ENCODE results near the gene SLC22A23. TPM values are rescaled to one million over a fixed set of nuclear protein-coding genes. Genes with fewer than 3 reads are reported as not detected.

SLC22A23 gene
- total and polyA plus RNA-seq, 2 donors = 7.0 to 16.4 TPM

DNA sequence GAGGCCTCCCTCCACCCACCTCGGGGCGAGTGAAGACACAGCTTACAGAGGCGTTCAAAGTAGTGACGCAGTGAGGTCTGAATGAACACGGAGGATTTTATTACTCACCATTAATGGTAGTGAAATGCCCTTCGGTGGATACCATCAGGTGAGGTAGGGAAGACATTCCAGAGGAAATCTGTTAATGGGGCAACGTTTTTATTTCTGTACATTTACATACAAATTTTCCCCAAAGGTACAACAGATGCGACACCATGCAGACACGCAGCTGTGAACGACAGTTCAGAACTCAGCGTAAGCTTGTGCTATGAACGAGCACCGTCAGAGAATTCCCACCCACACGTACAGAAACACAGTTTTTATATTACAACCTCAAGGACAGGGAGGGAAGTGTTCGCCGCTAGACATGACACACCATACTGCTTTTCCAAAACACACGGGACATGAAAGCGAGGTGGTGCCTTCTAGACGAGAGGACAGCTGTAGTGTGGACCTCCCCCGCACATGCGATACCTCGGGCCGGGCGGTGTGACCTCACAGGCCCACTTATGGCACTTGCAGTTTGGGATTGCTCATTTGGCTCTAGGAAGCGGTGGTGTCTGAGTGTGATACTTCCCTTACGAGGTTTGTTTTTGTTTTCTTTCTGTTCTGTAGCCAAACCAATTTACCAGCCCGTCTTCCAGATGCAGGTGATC lies 187.4 kb downstream of the SLC22A23 start:
- DNase-seq (ENCODE audit: low read depth in 6 of 9, low spot score in 9 of 9) = no peak
- 92% methylated on average over 27 of the region's 27 CpGs for WGBS
- peaks cover 28 to 69% of the 10 kb centered on the region in 2 donors for H3K36me3 ChIP-seq (ENCODE audit: control insufficient read depth in 2 of 2, insufficient read depth in 2 of 2, low read length in 1 of 2)

DNA sequence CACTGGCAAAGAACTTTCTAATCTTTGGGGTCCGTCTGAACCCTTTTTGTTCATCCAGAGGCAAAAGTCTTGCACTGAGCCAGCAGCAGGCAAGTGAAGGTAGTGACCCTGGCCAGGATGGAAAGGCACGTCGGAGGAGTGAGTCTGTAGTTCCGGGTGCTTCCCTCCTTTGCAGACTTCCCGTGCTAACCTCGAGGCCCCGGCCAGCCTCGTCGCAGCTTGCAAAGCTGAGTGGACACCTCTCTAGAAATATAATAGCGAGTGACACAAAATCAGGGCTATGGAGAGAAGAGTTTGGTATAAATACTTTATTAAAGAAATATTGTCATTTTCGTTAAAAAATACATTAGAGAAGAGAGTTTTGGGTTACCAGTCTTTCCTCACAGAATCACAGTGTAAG lies 188.2 kb downstream of the SLC22A23 start:
- 96% methylated on average over 11 of the region's 11 CpGs for WGBS
- Histone ChIP-seq H3K9me3 (ENCODE audit: control insufficient read depth in 2 of 2, insufficient read depth in 1 of 2, low read length in 1 of 2) (no peaks in the 10 kb centered on the region), H3K27ac (ENCODE audit: low read depth in 1 of 2, low read length in 1 of 2) (no peak overlapping the region), H3K4me1 (ENCODE audit: control insufficient read depth in 2 of 2, insufficient read depth in 2 of 2, low read length in 2 of 2) (peaks cover 10 to 13% of the 10 kb centered on the region in 2 donors), H3K4me3 (ENCODE audit: low read length in 2 of 2) (no peak overlapping the region), H3K36me3 (ENCODE audit: control insufficient read depth in 2 of 2, insufficient read depth in 2 of 2, low read length in 1 of 2) (peaks cover 36 to 73% of the 10 kb centered on the region in 2 donors), H3K27me3 (ENCODE audit: control insufficient read depth in 2 of 2, insufficient read depth in 1 of 2, low read length in 1 of 2) (no peaks in the 10 kb centered on the region)
- no peak for DNase-seq (ENCODE audit: low read depth in 6 of 9, low spot score in 9 of 9)

More for the DNA sequence above, 187.4 kb downstream of the SLC22A23 start:
- Histone ChIP-seq H3K27ac (ENCODE audit: low read depth in 1 of 2, low read length in 1 of 2) (no peak overlapping the region), H3K9me3 (ENCODE audit: control insufficient read depth in 2 of 2, insufficient read depth in 1 of 2, low read length in 1 of 2) (no peaks in the 10 kb centered on the region), H3K27me3 (ENCODE audit: control insufficient read depth in 2 of 2, insufficient read depth in 1 of 2, low read length in 1 of 2) (no peaks in the 10 kb centered on the region), H3K4me3 (ENCODE audit: low read length in 2 of 2) (no peak overlapping the region), H3K4me1 (ENCODE audit: control insufficient read depth in 2 of 2, insufficient read depth in 2 of 2, low read length in 2 of 2) (peaks cover 3 to 6% of the 10 kb centered on the region in 2 donors)

DNA sequence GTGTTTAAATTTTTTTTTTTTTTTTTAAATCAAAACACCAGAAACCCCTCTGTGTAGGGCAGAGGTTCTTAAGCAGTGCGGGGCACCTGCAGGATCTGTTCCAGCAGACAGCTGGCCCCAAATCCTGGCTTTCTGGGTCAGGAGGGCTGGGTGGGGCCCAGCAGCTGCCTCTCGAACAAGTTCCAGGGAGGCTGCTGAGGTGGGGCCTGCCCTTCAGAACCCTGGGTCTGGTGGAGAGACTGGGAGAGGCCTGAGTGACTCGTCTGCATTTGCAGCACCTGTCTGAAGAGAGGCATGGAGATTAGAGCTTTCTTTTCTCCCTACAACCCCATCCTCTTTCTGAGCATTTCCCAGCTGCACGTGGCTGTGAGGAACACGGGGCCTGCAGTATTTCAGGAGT lies 189.7 kb downstream of the SLC22A23 start:
- 74% methylated on average over 5 of the region's 5 CpGs for WGBS
- no peak for DNase-seq (ENCODE audit: low read depth in 6 of 9, low spot score in 9 of 9)
- no peak overlapping the region for H3K4me3 ChIP-seq (ENCODE audit: low read length in 2 of 2)
- peaks cover 32 to 69% of the 10 kb centered on the region in 2 donors for H3K36me3 ChIP-seq (ENCODE audit: control insufficient read depth in 2 of 2, insufficient read depth in 2 of 2, low read length in 1 of 2)
- peaks cover 24 to 28% of the 10 kb centered on the region in 2 donors for H3K4me1 ChIP-seq (ENCODE audit: control insufficient read depth in 2 of 2, insufficient read depth in 2 of 2, low read length in 2 of 2)
- no peaks in the 10 kb centered on the region for H3K27me3 ChIP-seq (ENCODE audit: control insufficient read depth in 2 of 2, insufficient read depth in 1 of 2, low read length in 1 of 2)
- H3K27ac ChIP-seq (ENCODE audit: low read depth in 1 of 2, low read length in 1 of 2) = no peak overlapping the region
- H3K9me3 ChIP-seq (ENCODE audit: control insufficient read depth in 2 of 2, insufficient read depth in 1 of 2, low read length in 1 of 2) = no peaks in the 10 kb centered on the region

DNA sequence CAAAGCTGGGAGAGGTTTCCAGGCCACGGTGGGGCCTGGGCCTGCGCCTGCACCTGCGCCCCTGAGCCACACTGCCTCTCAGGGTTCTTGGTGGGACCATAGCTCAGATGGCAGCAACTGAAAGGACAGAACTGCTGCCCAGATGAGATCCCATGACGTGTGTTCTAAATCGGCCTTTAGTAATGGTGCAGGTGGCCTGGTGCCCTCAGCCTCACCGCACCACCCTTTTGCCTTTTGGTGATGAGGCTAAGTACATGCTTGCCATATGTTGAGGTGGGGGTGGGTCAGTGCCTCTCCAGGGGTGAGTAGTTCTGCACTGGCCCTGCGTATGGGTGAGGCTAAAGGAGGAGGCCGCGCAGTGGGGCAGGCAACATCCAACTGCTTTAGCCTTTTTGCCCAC lies 190.7 kb downstream of the SLC22A23 start:
- H3K27me3 ChIP-seq (ENCODE audit: control insufficient read depth in 2 of 2, insufficient read depth in 1 of 2, low read length in 1 of 2) = no peaks in the 10 kb centered on the region
- peaks cover 31 to 38% of the 10 kb centered on the region in 2 donors for H3K4me1 ChIP-seq (ENCODE audit: control insufficient read depth in 2 of 2, insufficient read depth in 2 of 2, low read length in 2 of 2)
- peaks cover 22 to 63% of the 10 kb centered on the region in 2 donors for H3K36me3 ChIP-seq (ENCODE audit: control insufficient read depth in 2 of 2, insufficient read depth in 2 of 2, low read length in 1 of 2)
- no peak overlapping the region for H3K4me3 ChIP-seq (ENCODE audit: low read length in 2 of 2)
- no peak overlapping the region for H3K27ac ChIP-seq (ENCODE audit: low read depth in 1 of 2, low read length in 1 of 2)
- H3K9me3 ChIP-seq (ENCODE audit: control insufficient read depth in 2 of 2, insufficient read depth in 1 of 2, low read length in 1 of 2) = no peaks in the 10 kb centered on the region
- 65% methylated on average over 9 of the region's 9 CpGs for WGBS
- no peak for DNase-seq (ENCODE audit: low read depth in 6 of 9, low spot score in 9 of 9)

DNA sequence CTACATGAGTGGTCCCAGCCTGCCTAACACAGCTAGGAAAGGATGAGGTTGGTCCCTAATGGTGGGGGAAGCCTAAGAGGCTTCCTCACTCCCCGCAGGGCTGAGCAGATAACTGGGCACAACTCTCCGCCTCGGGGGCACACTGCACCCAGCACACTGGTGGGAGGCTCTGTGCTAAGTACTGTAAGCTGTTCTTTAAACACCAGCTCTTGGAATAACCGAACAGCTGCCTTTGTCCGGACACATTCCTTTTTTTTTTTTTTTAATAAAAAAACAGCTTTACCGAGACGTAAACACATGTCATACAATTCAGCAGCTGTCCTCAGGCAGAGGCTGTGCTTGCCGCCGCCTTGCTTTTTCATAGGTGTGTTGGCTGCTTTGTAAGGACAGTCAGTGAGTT lies 191.2 kb downstream of the SLC22A23 start:
- Histone ChIP-seq H3K4me1 (ENCODE audit: control insufficient read depth in 2 of 2, insufficient read depth in 2 of 2, low read length in 2 of 2) (peaks cover 33 to 43% of the 10 kb centered on the region in 2 donors), H3K4me3 (ENCODE audit: low read length in 2 of 2) (no peak overlapping the region), H3K36me3 (ENCODE audit: control insufficient read depth in 2 of 2, insufficient read depth in 2 of 2, low read length in 1 of 2) (peaks cover 19 to 59% of the 10 kb centered on the region in 2 donors), H3K9me3 (ENCODE audit: control insufficient read depth in 2 of 2, insufficient read depth in 1 of 2, low read length in 1 of 2) (no peaks in the 10 kb centered on the region), H3K27ac (ENCODE audit: low read depth in 1 of 2, low read length in 1 of 2) (no peak overlapping the region), H3K27me3 (ENCODE audit: control insufficient read depth in 2 of 2, insufficient read depth in 1 of 2, low read length in 1 of 2) (no peaks in the 10 kb centered on the region)
- DNase-seq (ENCODE audit: low read depth in 6 of 9, low spot score in 9 of 9) = no peak
- WGBS = 69% methylated on average over 9 of the region's 9 CpGs

DNA sequence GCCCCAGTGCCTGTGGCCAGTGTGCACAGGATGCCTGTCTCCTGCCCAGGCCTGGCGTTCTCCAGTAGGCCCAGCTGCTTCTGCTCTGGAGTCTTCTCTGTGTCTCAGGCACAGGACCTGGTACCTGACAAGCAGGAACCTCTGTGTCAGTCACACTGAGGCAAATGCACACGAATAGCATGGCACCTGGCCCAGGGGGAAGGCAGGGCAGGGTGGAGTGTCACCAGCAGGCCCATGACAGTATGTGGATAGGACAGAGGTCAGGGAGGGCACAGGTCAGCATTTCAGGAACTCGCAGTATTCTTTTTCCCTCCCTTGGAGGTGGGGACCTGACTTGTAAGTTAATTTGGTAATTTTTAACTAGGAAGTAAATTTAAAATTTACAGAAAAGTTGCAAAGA lies 192.5 kb downstream of the SLC22A23 start:
- H3K4me1 ChIP-seq (ENCODE audit: control insufficient read depth in 2 of 2, insufficient read depth in 2 of 2, low read length in 2 of 2) = peaks cover 36 to 56% of the 10 kb centered on the region in 2 donors

DNA sequence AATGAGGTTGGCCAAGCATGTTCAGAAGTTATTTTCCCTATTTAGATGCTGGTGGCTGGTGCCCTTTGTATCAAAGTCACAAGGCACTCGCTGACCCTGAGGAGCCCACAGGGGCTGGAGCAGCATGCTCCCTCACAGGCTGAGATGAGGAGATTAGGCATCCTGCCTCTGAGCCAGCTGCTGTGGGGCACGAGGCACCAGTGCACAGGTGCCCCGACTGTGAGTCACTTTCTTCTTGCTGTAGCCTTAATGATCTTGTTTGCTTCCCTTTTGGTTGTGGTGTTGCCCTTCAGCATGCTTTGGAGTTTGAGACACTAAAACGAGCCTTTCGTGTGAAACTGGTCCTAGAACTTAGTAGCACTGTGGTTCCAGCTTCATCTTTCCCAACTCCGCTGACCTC lies 193.8 kb downstream of the SLC22A23 start:
- peak in 3 of 9 donors; percentile 42 to 57 (median 55) for DNase-seq (ENCODE audit: low read depth in 6 of 9, low spot score in 9 of 9)
- Histone ChIP-seq H3K27ac (ENCODE audit: low read depth in 1 of 2, low read length in 1 of 2) (peak overlapping the region in 1 of 2 donors; percentile 71), H3K4me3 (ENCODE audit: low read length in 2 of 2) (no peak overlapping the region), H3K9me3 (ENCODE audit: control insufficient read depth in 2 of 2, insufficient read depth in 1 of 2, low read length in 1 of 2) (no peaks in the 10 kb centered on the region), H3K36me3 (ENCODE audit: control insufficient read depth in 2 of 2, insufficient read depth in 2 of 2, low read length in 1 of 2) (peaks cover 9 to 34% of the 10 kb centered on the region in 2 donors), H3K27me3 (ENCODE audit: control insufficient read depth in 2 of 2, insufficient read depth in 1 of 2, low read length in 1 of 2) (peaks cover 0 to 4% of the 10 kb centered on the region in 2 donors), H3K4me1 (ENCODE audit: control insufficient read depth in 2 of 2, insufficient read depth in 2 of 2, low read length in 2 of 2) (peaks cover 39 to 61% of the 10 kb centered on the region in 2 donors)
- WGBS = 26% methylated on average over 6 of the region's 6 CpGs

More for the DNA sequence above, 192.5 kb downstream of the SLC22A23 start:
- H3K9me3 ChIP-seq (ENCODE audit: control insufficient read depth in 2 of 2, insufficient read depth in 1 of 2, low read length in 1 of 2) = no peaks in the 10 kb centered on the region
- H3K4me3 ChIP-seq (ENCODE audit: low read length in 2 of 2) = no peak overlapping the region
- H3K27ac ChIP-seq (ENCODE audit: low read depth in 1 of 2, low read length in 1 of 2) = no peak overlapping the region
- WGBS = 95% methylated on average over 3 of the region's 3 CpGs
- DNase-seq (ENCODE audit: low read depth in 6 of 9, low spot score in 9 of 9) = no peak
- H3K36me3 ChIP-seq (ENCODE audit: control insufficient read depth in 2 of 2, insufficient read depth in 2 of 2, low read length in 1 of 2) = peaks cover 9 to 46% of the 10 kb centered on the region in 2 donors
- no peaks in the 10 kb centered on the region for H3K27me3 ChIP-seq (ENCODE audit: control insufficient read depth in 2 of 2, insufficient read depth in 1 of 2, low read length in 1 of 2)

DNA sequence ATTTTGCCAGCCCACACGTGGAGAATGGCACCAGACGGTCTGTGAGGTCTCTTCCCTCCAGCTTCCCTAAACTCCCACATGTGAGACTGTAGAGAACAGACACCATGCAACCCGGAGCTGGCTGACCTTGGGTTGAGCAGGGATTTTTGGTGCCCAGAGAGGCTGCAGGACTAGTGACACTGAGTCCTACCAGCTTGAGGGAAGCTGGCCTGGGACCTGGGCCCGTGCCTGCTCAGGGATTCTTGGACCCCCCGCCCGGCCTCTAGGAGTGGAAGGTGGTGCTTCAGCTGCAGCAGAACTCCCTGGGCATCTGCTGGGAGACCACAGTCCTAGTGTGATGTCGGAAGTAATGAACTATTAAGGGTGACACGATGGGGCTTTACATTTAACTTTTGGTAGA lies 194.9 kb downstream of the SLC22A23 start:
- Histone ChIP-seq H3K4me1 (ENCODE audit: control insufficient read depth in 2 of 2, insufficient read depth in 2 of 2, low read length in 2 of 2) (peaks cover 39 to 61% of the 10 kb centered on the region in 2 donors), H3K27me3 (ENCODE audit: control insufficient read depth in 2 of 2, insufficient read depth in 1 of 2, low read length in 1 of 2) (peaks cover 0 to 12% of the 10 kb centered on the region in 2 donors), H3K9me3 (ENCODE audit: control insufficient read depth in 2 of 2, insufficient read depth in 1 of 2, low read length in 1 of 2) (no peaks in the 10 kb centered on the region), H3K36me3 (ENCODE audit: control insufficient read depth in 2 of 2, insufficient read depth in 2 of 2, low read length in 1 of 2) (peaks cover 9 to 30% of the 10 kb centered on the region in 2 donors), H3K4me3 (ENCODE audit: low read length in 2 of 2) (no peak overlapping the region), H3K27ac (ENCODE audit: low read depth in 1 of 2, low read length in 1 of 2) (no peak overlapping the region)
- 89% methylated on average over 8 of the region's 8 CpGs for WGBS
- DNase-seq (ENCODE audit: low read depth in 6 of 9, low spot score in 9 of 9) = no peak

DNA sequence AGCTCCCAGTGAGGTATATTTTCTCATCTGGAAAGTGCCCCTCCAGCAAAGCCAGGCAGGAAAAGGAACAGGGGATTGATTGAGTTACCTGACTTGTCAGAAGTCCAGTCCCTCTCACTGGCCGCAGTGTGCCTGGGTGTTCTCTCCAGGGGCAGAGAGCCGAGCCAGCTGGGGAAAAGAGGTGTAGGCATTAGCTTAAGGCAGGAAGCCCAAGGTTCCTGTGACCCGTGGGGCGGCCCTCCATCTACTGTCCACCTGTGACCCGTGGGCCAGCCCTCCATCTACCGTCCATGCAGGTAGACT lies 195.4 kb downstream of the SLC22A23 start:
- no peaks in the 10 kb centered on the region for H3K9me3 ChIP-seq (ENCODE audit: control insufficient read depth in 2 of 2, insufficient read depth in 1 of 2, low read length in 1 of 2)
- peaks cover 9 to 30% of the 10 kb centered on the region in 2 donors for H3K36me3 ChIP-seq (ENCODE audit: control insufficient read depth in 2 of 2, insufficient read depth in 2 of 2, low read length in 1 of 2)
- peaks cover 0 to 17% of the 10 kb centered on the region in 2 donors for H3K27me3 ChIP-seq (ENCODE audit: control insufficient read depth in 2 of 2, insufficient read depth in 1 of 2, low read length in 1 of 2)
- 96% methylated on average over 6 of the region's 6 CpGs for WGBS
- no peak for DNase-seq (ENCODE audit: low read depth in 6 of 9, low spot score in 9 of 9)
- no peak overlapping the region for H3K27ac ChIP-seq (ENCODE audit: low read depth in 1 of 2, low read length in 1 of 2)
- H3K4me3 ChIP-seq (ENCODE audit: low read length in 2 of 2) = no peak overlapping the region
- peaks cover 39 to 61% of the 10 kb centered on the region in 2 donors for H3K4me1 ChIP-seq (ENCODE audit: control insufficient read depth in 2 of 2, insufficient read depth in 2 of 2, low read length in 2 of 2)

Data from thymus (tissue), 11 donors.